Mesothelial cell of epicardium (in vitro differentiated cells): ENCODE data around the gene PAPOLA. TPM values are rescaled to one million over a fixed set of nuclear protein-coding genes. Genes with fewer than 3 reads are reported as not detected.

Source experiments
- DNase-seq, 2 experiments: peaks; one replicate each; pipeline ENCODE4 v3.0.0; 2021; ENCODE audit warnings: low spot score in 2 of 2; ENCODE audit not compliant: unreplicated experiment in 2 of 2
- H3K27ac Mint-ChIP-seq: 2 replicates; pipeline ENCODE4 v1.8.0; 2021; ENCODE audit warnings: mixed read lengths
- H3K27me3 Mint-ChIP-seq: 2 replicates; pipeline ENCODE4 v1.8.0; 2021; ENCODE audit warnings: low read depth, mixed read lengths
- H3K36me3 Mint-ChIP-seq: 2 replicates; pipeline ENCODE4 v1.8.0; 2021; ENCODE audit warnings: mixed read lengths
- H3K4me1 Mint-ChIP-seq: 2 replicates; pipeline ENCODE4 v1.8.0; 2021; ENCODE audit warnings: mixed read lengths
- H3K4me3 Mint-ChIP-seq: 2 replicates; pipeline ENCODE4 v1.8.0; 2021; ENCODE audit warnings: mild to moderate bottlenecking, moderate library complexity, mixed read lengths
- H3K9me3 Mint-ChIP-seq: 2 replicates; pipeline ENCODE4 v1.8.0; 2021; ENCODE audit warnings: mixed read lengths
- CTCF ChIP-seq: fragments of 200-600 bp; sonication (generic); IDR thresholded peaks from one replicate; pipeline ENCODE4 v1.5.0; 2021; ENCODE audit warnings: antibody characterized with exemption; ENCODE audit not compliant: unreplicated experiment
- total RNA-seq: library from RNA; stranded (reverse); gene quantifications from 3 replicates; pipeline ENCODE4 v1.2.1, GENCODE V29; 2021

Gene PAPOLA
- total RNA-seq, 1 donor from 2014 or later = 196 TPM

- DNase-seq = no peak
- H3K4me3 Mint-ChIP-seq = no peak overlapping the region
- TF ChIP-seq CTCF = no peak
- H3K27me3 Mint-ChIP-seq = no peaks in the 10 kb centered on the region
- H3K36me3 Mint-ChIP-seq = peaks cover 23% of the 10 kb centered on the region
- H3K27ac Mint-ChIP-seq = no peak overlapping the region
- H3K9me3 Mint-ChIP-seq = no peaks in the 10 kb centered on the region
- no peaks in the 10 kb centered on the region for H3K4me1 Mint-ChIP-seq
Observed at GRCh38 chr14:96538097-96538989, 36.2 kb downstream of the PAPOLA start.

GRCh38 chr14:96538990-96539317 lies 36.8 kb downstream of the PAPOLA start:
- Mint-ChIP-seq H3K4me3 (no peak overlapping the region), H3K4me1 (no peaks in the 10 kb centered on the region), H3K27ac (no peak overlapping the region), H3K9me3 (no peaks in the 10 kb centered on the region), H3K36me3 (peaks cover 22% of the 10 kb centered on the region), H3K27me3 (no peaks in the 10 kb centered on the region)
- DNase-seq = no peak
- no peak for TF ChIP-seq CTCF

GRCh38 chr14:96554315-96554910 lies 52.2 kb downstream of the PAPOLA start:
- H3K9me3 Mint-ChIP-seq = no peaks in the 10 kb centered on the region
- no peak overlapping the region for H3K4me3 Mint-ChIP-seq
- H3K27me3 Mint-ChIP-seq = no peaks in the 10 kb centered on the region
- no peak overlapping the region for H3K27ac Mint-ChIP-seq
- no peak for TF ChIP-seq CTCF
- no peaks in the 10 kb centered on the region for H3K4me1 Mint-ChIP-seq
- DNase-seq = no peak
- H3K36me3 Mint-ChIP-seq = peaks cover 32% of the 10 kb centered on the region

GRCh38 chr14:96559571-96559970 lies 57.4 kb downstream of the PAPOLA start:
- Mint-ChIP-seq H3K4me3 (no peak overlapping the region), H3K9me3 (no peaks in the 10 kb centered on the region), H3K36me3 (peaks cover 35% of the 10 kb centered on the region), H3K4me1 (no peaks in the 10 kb centered on the region), H3K27me3 (no peaks in the 10 kb centered on the region), H3K27ac (no peak overlapping the region)
- DNase-seq = no peak
- TF ChIP-seq CTCF = no peak

- DNase-seq = no peak
- H3K36me3 Mint-ChIP-seq = peaks cover 21% of the 10 kb centered on the region
- TF ChIP-seq CTCF = no peak
- H3K4me3 Mint-ChIP-seq = no peak overlapping the region
- no peaks in the 10 kb centered on the region for H3K27me3 Mint-ChIP-seq
- no peaks in the 10 kb centered on the region for H3K9me3 Mint-ChIP-seq
- H3K27ac Mint-ChIP-seq = no peak overlapping the region
- H3K4me1 Mint-ChIP-seq = peaks cover 16% of the 10 kb centered on the region
Observed at GRCh38 chr14:96564389-96564788, 62.2 kb downstream of the PAPOLA start.
